CD14-positive monocyte (primary cell): Measurements from ENCODE around the gene RFC3. TPM values are rescaled to one million over a fixed set of nuclear protein-coding genes. Genes with fewer than 3 reads are reported as not detected.
A peak's percentile ranks its signal among the peaks of the same experiment; 100 is the strongest.

Experiments used
- DNase-seq, 3 donors: peaks; one replicate each; pipeline ENCODE4 v3.0.0-alpha.2; 2011 to 2022
- H2AFZ ChIP-seq: 2 replicates; pipeline ENCODE4 v1.6.0; 2012; ENCODE audit warnings: mild to moderate bottlenecking, low read depth, low read length, inconsistent platforms; ENCODE audit not compliant: insufficient read depth, poor library complexity, severe bottlenecking
- H3K27ac ChIP-seq, 2 donors: 1 replicate in 1 of 2; 2 replicates in 1 of 2; pipeline ENCODE4 v1.5.1; 2012 to 2013; ENCODE audit warnings: low read length in 2 of 2, control low read depth in 1 of 2, inconsistent platforms in 1 of 2, low read depth in 1 of 2, mild to moderate bottlenecking in 1 of 2
- H3K27me3 ChIP-seq, 2 donors: one replicate each; pipeline versions ENCODE4 v1.6.0 to v1.6.1; 2011 to 2013; ENCODE audit warnings: low read length in 2 of 2; ENCODE audit not compliant: control insufficient read depth in 2 of 2, insufficient read depth in 2 of 2
- H3K36me3 ChIP-seq, 2 donors: replicated peaks in 1 of 2; 1 replicate in 1 of 2; 2 replicates in 1 of 2; pipeline versions ENCODE4 v1.5.1 to v1.6.1; 2012 to 2013; ENCODE audit warnings: low read length in 2 of 2, control low read depth in 1 of 2, inconsistent platforms in 1 of 2, mild to moderate bottlenecking in 1 of 2; ENCODE audit not compliant: insufficient read depth in 2 of 2, control insufficient read depth in 1 of 2
- H3K4me1 ChIP-seq, 2 donors: 1 replicate in 1 of 2; 2 replicates in 1 of 2; pipeline versions ENCODE4 v1.5.1 to v1.6.1; 2012 to 2013; ENCODE audit warnings: low read length in 2 of 2, control low read depth in 1 of 2, inconsistent platforms in 1 of 2, mild to moderate bottlenecking in 1 of 2, moderate library complexity in 1 of 2; ENCODE audit not compliant: insufficient read depth in 2 of 2, control insufficient read depth in 1 of 2
- H3K4me2 ChIP-seq: replicated peaks from 2 replicates; pipeline ENCODE3; 2012; ENCODE audit warnings: low read length, moderate library complexity, mild to moderate bottlenecking; ENCODE audit not compliant: poor library complexity, severe bottlenecking; ENCODE audit errors: extremely low read depth
- H3K4me3 ChIP-seq, 3 experiments: fragments of 200-600 bp in 1 of 3; sonication (generic) in 1 of 3; replicated peaks in 1 of 3; 1 replicate in 2 of 3; 2 replicates in 1 of 3; pipeline ENCODE4 v1.5.1; 2011 to 2013; ENCODE audit warnings: low read length in 3 of 3, mild to moderate bottlenecking in 3 of 3, control low read depth in 2 of 3, low read depth in 2 of 3, inconsistent platforms in 1 of 3, moderate library complexity in 1 of 3
- H3K79me2 ChIP-seq: 2 replicates; pipeline ENCODE4 v1.6.0; 2012; ENCODE audit warnings: mild to moderate bottlenecking, control low read depth, inconsistent platforms, low read length, moderate library complexity; ENCODE audit not compliant: insufficient read depth
- H3K9ac ChIP-seq: 2 replicates; pipeline ENCODE4 v1.6.0; 2017; ENCODE audit warnings: low read length, mild to moderate bottlenecking; ENCODE audit not compliant: insufficient read depth, poor library complexity, severe bottlenecking
- H3K9me3 ChIP-seq, 2 donors: replicated peaks in 1 of 2; 1 replicate in 1 of 2; 2 replicates in 1 of 2; pipeline versions ENCODE4 v1.5.1 to v1.6.1; 2012 to 2013; ENCODE audit warnings: low read length in 2 of 2, control low read depth in 1 of 2; ENCODE audit not compliant: control insufficient read depth in 1 of 2, insufficient read depth in 1 of 2
- H4K20me1 ChIP-seq: 2 replicates; pipeline ENCODE4 v1.6.0; 2012; ENCODE audit warnings: mild to moderate bottlenecking, low read length, control low read depth, moderate library complexity; ENCODE audit not compliant: insufficient read depth
- H3K27ac Mint-ChIP-seq, 7 donors: one replicate each; pipeline ENCODE4 v1.8.0; 2020; ENCODE audit warnings: mild to moderate bottlenecking in 7 of 7, mixed read lengths in 7 of 7, moderate library complexity in 6 of 7, inconsistent platforms in 2 of 7
- H3K27me3 Mint-ChIP-seq, 3 donors: one replicate each; pipeline ENCODE4 v1.8.0; 2021 to 2022; ENCODE audit warnings: low read depth in 3 of 3, mild to moderate bottlenecking in 3 of 3, mixed read lengths in 3 of 3, moderate library complexity in 3 of 3, inconsistent platforms in 1 of 3
- H3K36me3 Mint-ChIP-seq, 2 donors: one replicate each; pipeline ENCODE4 v1.8.0; 2020; ENCODE audit warnings: mixed read lengths in 2 of 2, inconsistent platforms in 1 of 2, mild to moderate bottlenecking in 1 of 2
- H3K4me1 Mint-ChIP-seq: one replicate; pipeline ENCODE4 v1.8.0; 2020; ENCODE audit warnings: mild to moderate bottlenecking, mixed read lengths
- H3K4me3 Mint-ChIP-seq, 2 donors: one replicate each; pipeline ENCODE4 v1.8.0; 2020; ENCODE audit warnings: mild to moderate bottlenecking in 2 of 2, mixed read lengths in 2 of 2, moderate library complexity in 1 of 2
- H3K9me3 Mint-ChIP-seq, 7 donors: one replicate each; pipeline ENCODE4 v1.8.0; 2020 to 2022; ENCODE audit warnings: mixed read lengths in 7 of 7, mild to moderate bottlenecking in 6 of 7, moderate library complexity in 6 of 7, inconsistent platforms in 2 of 7
- CTCF ChIP-seq: fragments of 200-600 bp; IDR thresholded peaks from one replicate; pipeline ENCODE4 v1.8.0; 2022; ENCODE audit warnings: antibody characterized with exemption, mild to moderate bottlenecking
- WGBS: methylation state at CpG from one replicate; pipeline ENCODE4 v1.1.5; 2013; ENCODE audit warnings: missing lambda C conversion rate; ENCODE audit not compliant: insufficient coverage; 5-methylcytosine and 5-hydroxymethylcytosine counted together
- intact Hi-C, 2 donors: fragments of 100-400 bp; cut with micrococcal nuclease; formaldehyde crosslinking; loops; one replicate each; pipeline versions ENCODE4 v1.15.0 to v1.15.1; 2023
- polyA plus RNA-seq, 3 donors: library from polyadenylated mRNA; depleted of rRNA in 1 of 3; unstranded in 2 of 3; stranded (reverse) in 1 of 3; fragments of 300-500 nt in 2 of 3; fragments of >200 nt in 1 of 3; fragmentation: Illumina TruSeq in 2 of 3; gene quantifications; 1 replicate in 2 of 3; 2 replicates in 1 of 3; pipeline ENCODE4 v1.2.3, GENCODE V29; 2012 to 2021

Gene RFC3
- polyA plus RNA-seq, 3 donors, result 2.5 to 5.3 (median 4.1) TPM

GRCh38 chr13:33773790-33774462 is 44.0 kb upstream of the RFC3 start:
- peaks cover 0 to 6% of the 10 kb centered on the region in 2 donors for H3K4me1 ChIP-seq
- H3K4me1 Mint-ChIP-seq, result peaks cover 11% of the 10 kb centered on the region
- H3K27ac ChIP-seq, result no peak overlapping the region
- WGBS, result 100% methylated on average over 2 of the region's 5 CpGs
- no peak overlapping the region for H3K27ac Mint-ChIP-seq
- TF ChIP-seq CTCF, result no peak
- peaks cover 0 to 4% (median 0%) of the 10 kb centered on the region in 3 donors for H3K27me3 Mint-ChIP-seq
- H3K36me3 ChIP-seq, result no peaks in the 10 kb centered on the region
- intact Hi-C loops, result no loop called here
- H2AFZ ChIP-seq, result no peak overlapping the region
- no peaks in the 10 kb centered on the region for H4K20me1 ChIP-seq
- no peak for DNase-seq
- no peak overlapping the region for H3K9ac ChIP-seq
- H3K4me2 ChIP-seq, result no peak overlapping the region
- H3K9me3 ChIP-seq, result no peaks in the 10 kb centered on the region
- H3K4me3 Mint-ChIP-seq, result no peak overlapping the region
- H3K79me2 ChIP-seq, result no peaks in the 10 kb centered on the region
- no peaks in the 10 kb centered on the region for H3K27me3 ChIP-seq
- no peaks in the 10 kb centered on the region for H3K9me3 Mint-ChIP-seq
- no peaks in the 10 kb centered on the region for H3K36me3 Mint-ChIP-seq
- no peak overlapping the region for H3K4me3 ChIP-seq

DNA sequence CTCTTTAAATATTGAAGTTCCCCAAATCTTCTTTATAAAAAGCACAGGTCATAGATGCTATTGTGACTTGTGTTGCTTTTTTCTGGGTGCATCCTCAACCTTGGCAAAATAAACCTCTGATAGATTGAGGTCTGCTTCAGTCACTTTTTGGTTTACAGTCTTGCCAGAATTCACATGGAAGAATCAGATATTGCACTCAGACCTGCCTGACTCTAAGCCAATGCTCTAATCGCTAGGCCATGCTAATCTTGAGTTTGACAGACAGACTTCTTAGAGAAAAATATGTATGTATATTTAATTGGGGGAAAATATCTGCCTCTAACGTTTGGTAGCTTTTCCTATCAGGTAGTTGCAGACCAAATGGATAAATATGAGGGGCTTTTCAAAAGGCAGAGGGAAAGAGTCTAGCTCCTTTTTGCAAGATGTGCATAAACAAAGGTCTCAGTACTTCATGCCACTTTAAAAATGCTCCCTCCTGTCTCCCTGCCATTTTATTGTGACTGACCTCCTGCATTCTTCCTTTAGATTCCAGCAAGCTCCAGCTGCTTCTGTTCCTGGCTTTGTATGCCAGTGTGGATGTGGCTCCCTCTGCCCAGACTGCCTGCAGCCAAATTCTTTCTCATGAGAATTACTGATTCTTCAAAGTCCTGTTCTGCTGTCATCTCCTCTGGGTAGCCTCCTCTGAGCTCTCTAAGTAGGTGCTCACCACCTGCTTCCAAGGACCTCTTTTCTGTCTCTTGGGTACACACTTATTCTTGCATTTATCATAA is 42.4 kb upstream of the RFC3 start:
- Histone ChIP-seq H3K9ac (no peak overlapping the region), H4K20me1 (no peaks in the 10 kb centered on the region), H2AFZ (no peak overlapping the region), H3K4me3 (no peak overlapping the region), H3K27ac (no peak overlapping the region), H3K4me1 (peaks cover 0 to 6% of the 10 kb centered on the region in 2 donors), H3K79me2 (no peaks in the 10 kb centered on the region), H3K4me2 (no peak overlapping the region), H3K27me3 (no peaks in the 10 kb centered on the region), H3K9me3 (no peaks in the 10 kb centered on the region), H3K36me3 (no peaks in the 10 kb centered on the region)
- H3K9me3 Mint-ChIP-seq, result peaks cover under 1 to 2% (median 2%) of the 10 kb centered on the region in 7 donors
- H3K4me1 Mint-ChIP-seq, result peaks cover 11% of the 10 kb centered on the region
- intact Hi-C loops, result no loop called here
- H3K27ac Mint-ChIP-seq, result peak overlapping the region in 2 of 7 donors; percentile 25 to 60
- no peak overlapping the region for H3K4me3 Mint-ChIP-seq
- 100% methylated on average over 1 of the region's 2 CpGs for WGBS
- H3K36me3 Mint-ChIP-seq, result no peaks in the 10 kb centered on the region
- peaks cover 0 to 5% (median under 1%) of the 10 kb centered on the region in 3 donors for H3K27me3 Mint-ChIP-seq
- TF ChIP-seq CTCF, result no peak
- no peak for DNase-seq
